Activated CD4-positive, alpha-beta memory T cell treated with anti-CD3 and anti-CD28 coated beads, Interleukin-2, amount 10 ng/mL, durations not matched to agents 7 days and 5 days (primary cell): ENCODE data around the gene AADAC. TPM values are rescaled to one million over a fixed set of nuclear protein-coding genes. Genes with fewer than 3 reads are reported as not detected.
"Not testable (repeated sequence)": the region's sequence is repeated elsewhere in the genome, so short reads cannot be mapped to it uniquely, and the experiment has no call there.

Experiments
- CTCF ChIA-PET: fragments of 350-600 bp; sonication (Branson Sonifier 250); formaldehyde crosslinking; loops from one replicate; lab custom pipeline; 2021; ENCODE audit warnings: antibody characterized with exemption, inconsistent platforms; lab: Charles Lee
- POLR2A ChIA-PET: fragments of 350-600 bp; sonication (Branson Sonifier 250); formaldehyde crosslinking; loops from one replicate; lab custom pipeline; 2021; ENCODE audit warnings: antibody characterized with exemption; lab: Charles Lee
- DNase-seq: peaks from one replicate; pipeline ENCODE4 v3.0.0-alpha.2; 2020
- H3K27ac Mint-ChIP-seq: one replicate; pipeline ENCODE4 v1.8.0; 2021; ENCODE audit warnings: mild to moderate bottlenecking, mixed read lengths
- H3K27me3 Mint-ChIP-seq: one replicate; pipeline ENCODE4 v1.8.0; 2021; ENCODE audit warnings: mixed read lengths
- H3K36me3 Mint-ChIP-seq: one replicate; pipeline ENCODE4 v1.8.0; 2021; ENCODE audit warnings: low read depth, mixed read lengths
- H3K4me1 Mint-ChIP-seq: one replicate; pipeline ENCODE4 v1.8.0; 2021; ENCODE audit warnings: mixed read lengths
- H3K4me3 Mint-ChIP-seq: one replicate; pipeline ENCODE4 v1.8.0; 2021; ENCODE audit warnings: mild to moderate bottlenecking, mixed read lengths
- H3K9me3 Mint-ChIP-seq: one replicate; pipeline ENCODE4 v1.8.0; 2021; ENCODE audit warnings: mixed read lengths
- total RNA-seq, 2 experiments: library from RNA; stranded (reverse); gene quantifications; one replicate each; pipeline ENCODE4 v1.2.3, GENCODE V29; 2021

AADAC gene
- total RNA-seq, 2 experiments from 2014 or later, result not detected

GRCh38 chr3:151871639-151872468 lies 57.9 kb downstream of the AADAC start:
- Mint-ChIP-seq H3K27me3 (peaks cover 2% of the 10 kb centered on the region), H3K36me3 (no peaks in the 10 kb centered on the region), H3K27ac (no peak overlapping the region), H3K4me1 (peaks cover 12% of the 10 kb centered on the region), H3K4me3 (no peak overlapping the region), H3K9me3 (no peaks in the 10 kb centered on the region)
- POLR2A ChIA-PET, result no interaction called here
- DNase-seq, result no peak
- CTCF ChIA-PET, result no interaction called here

DNA sequence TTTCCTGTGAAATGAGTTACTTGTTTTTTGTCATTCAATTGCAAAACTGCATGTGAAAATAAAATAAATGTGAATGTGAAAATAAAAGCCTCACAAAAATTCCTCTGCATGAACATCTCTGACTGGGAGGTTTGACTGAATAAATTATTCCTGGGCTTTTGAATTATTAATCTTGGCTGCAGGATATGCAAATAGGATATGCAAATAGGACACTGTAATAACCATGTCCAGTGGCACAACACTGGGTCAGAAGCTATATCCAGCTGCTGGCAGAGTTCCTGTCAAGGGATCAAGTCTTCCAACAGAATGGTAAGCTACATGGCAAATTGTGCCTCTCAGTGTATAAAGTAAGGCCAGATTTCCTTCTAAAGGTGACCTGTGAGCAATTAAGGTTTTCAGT lies 59.5 kb downstream of the AADAC start, which contains the start of gene SUCNR1:
TSS of gene SUCNR1 (plus strand) at position 246 of the 400 bp plus-strand sequence. CDS start 6,250 bp downstream, outside the sequence.
- CTCF ChIA-PET, result no interaction called here
- H3K9me3 Mint-ChIP-seq, result no peaks in the 10 kb centered on the region
- no peak within 1 kb of the TSS for H3K27ac Mint-ChIP-seq
- peaks cover 2% of the 10 kb centered on the region for H3K27me3 Mint-ChIP-seq
- POLR2A ChIA-PET, result no interaction called here
- H3K4me3 Mint-ChIP-seq, result no peak within 1 kb of the TSS
- no peaks in the 10 kb centered on the region for H3K36me3 Mint-ChIP-seq
- H3K4me1 Mint-ChIP-seq, result peaks cover 12% of the 10 kb centered on the region
- no peak for DNase-seq

DNA sequence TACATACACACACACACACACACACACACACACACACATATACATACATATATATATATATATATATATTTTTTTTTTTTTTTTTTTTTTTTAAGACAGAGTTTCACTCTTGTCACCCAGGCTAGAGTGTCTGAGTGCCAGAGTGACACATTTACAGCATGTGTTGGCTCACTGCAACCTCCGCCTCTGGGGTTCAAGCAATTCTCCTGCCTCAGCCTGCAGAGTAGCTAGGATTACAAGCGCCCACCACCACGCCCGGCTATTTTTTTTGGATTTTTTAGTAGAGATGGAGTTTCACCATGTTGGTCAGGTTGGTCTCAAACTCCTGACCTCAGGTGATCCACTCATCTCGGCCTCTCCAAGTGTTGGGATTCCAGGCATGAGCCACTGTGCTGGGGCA lies 60.2 kb downstream of the AADAC start:
- POLR2A ChIA-PET, H3K9me3 Mint-ChIP-seq, H3K27me3 Mint-ChIP-seq, H3K4me3 Mint-ChIP-seq, CTCF ChIA-PET, DNase-seq, H3K36me3 Mint-ChIP-seq, H3K27ac Mint-ChIP-seq: not testable (repeated sequence)
- H3K4me1 Mint-ChIP-seq, result peaks cover 12% of the 10 kb centered on the region

DNA sequence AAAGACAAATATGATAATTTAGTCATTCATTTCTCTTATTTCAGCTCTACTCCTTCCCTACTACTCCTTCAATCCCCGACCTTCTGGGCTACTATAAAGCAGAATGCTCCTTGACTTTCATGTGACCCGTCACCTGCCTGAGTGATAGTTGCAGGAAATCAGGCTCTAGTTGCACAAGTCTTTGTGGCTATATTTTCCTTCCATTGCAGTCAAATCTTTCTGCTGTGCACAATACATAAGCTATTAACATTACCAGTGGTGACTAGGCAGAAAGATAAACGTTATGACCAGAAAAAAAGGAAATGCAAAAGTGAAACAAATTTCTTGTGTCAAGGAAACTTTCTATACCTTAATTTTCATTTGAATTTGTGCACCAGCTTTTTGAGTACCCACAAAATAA lies 61.8 kb downstream of the AADAC start:
- Mint-ChIP-seq H3K9me3 (no peaks in the 10 kb centered on the region), H3K36me3 (no peaks in the 10 kb centered on the region), H3K4me3 (no peak overlapping the region), H3K27ac (no peak overlapping the region), H3K27me3 (peaks cover 2% of the 10 kb centered on the region), H3K4me1 (peaks cover 16% of the 10 kb centered on the region)
- no peak for DNase-seq
- ChIA-PET POLR2A (no interaction called here), CTCF (no interaction called here)

GRCh38 chr3:151877269-151877668 lies 63.4 kb downstream of the AADAC start:
- no peak for DNase-seq
- Mint-ChIP-seq H3K27ac (no peak overlapping the region), H3K9me3 (no peaks in the 10 kb centered on the region), H3K36me3 (no peaks in the 10 kb centered on the region), H3K4me3 (no peak overlapping the region), H3K4me1 (peaks cover 9% of the 10 kb centered on the region), H3K27me3 (peaks cover 2% of the 10 kb centered on the region)
- ChIA-PET POLR2A (no interaction called here), CTCF (no interaction called here)

Other genes with a start within 250 kb of the AADAC start
- gene AADACL2, start 80.2 kb upstream of the AADAC start, total RNA-seq, result not detected
- gene SUCNR1, start 59.5 kb downstream of the AADAC start, total RNA-seq, result not detected